GM12878 (cell line): ENCODE measurements around the gene STK38.

Experiments
- CEBPZ ChIP-seq: fragments of 150-350 bp; IDR thresholded peaks from 2 replicates; pipeline ENCODE4 v1.6.1; 2016; ENCODE audit warnings: low read depth, low read length
- CHD1 ChIP-seq: IDR thresholded peaks from 2 replicates; pipeline ENCODE4 v1.6.1; 2012; ENCODE audit warnings: low read depth, low read length, improper control_type of control experiment
- CTCF ChIP-seq, 3 experiments: IDR thresholded peaks in 2 of 3; conservative IDR thresholded peaks in 1 of 3; 2 replicates each; pipeline ENCODE4 v1.5.1; 2011; ENCODE audit warnings: low read depth in 3 of 3, low read length in 3 of 3, mild to moderate bottlenecking in 3 of 3, control low read depth in 2 of 3, moderate library complexity in 2 of 3, inconsistent platforms in 1 of 3, mixed read lengths in 1 of 3; ENCODE audit not compliant: control insufficient read depth in 2 of 3, insufficient read depth in 1 of 3; ENCODE audit errors: extremely low read depth in 1 of 3
- POLR2A ChIP-seq: IDR thresholded peaks from 2 replicates; pipeline ENCODE4 v1.6.1; 2011; ENCODE audit warnings: low read depth, mild to moderate bottlenecking, low read length

GRCh38 chr6:36495086-36495485, 52.2 kb downstream of the STK38 start:
- TF ChIP-seq CTCF (IDR thresholded peaks at IDR 0.05 in 2 of 3, conservative IDR thresholded peaks at IDR 0.05 in 1 of 3; ENCODE audit: control insufficient read depth in 2 of 3, extremely low read depth in 1 of 3, insufficient read depth in 1 of 3, low read depth in 3 of 3, low read length in 3 of 3) (no peak), POLR2A (no peak), CEBPZ (no peak), CHD1 (no peak)
